ENCODE data around the gene FPGS.
"Not testable (repeated sequence)": the region's sequence is repeated elsewhere in the genome, so short reads cannot be mapped to it uniquely, and the experiment has no call there.

The FPGS gene

DNA sequence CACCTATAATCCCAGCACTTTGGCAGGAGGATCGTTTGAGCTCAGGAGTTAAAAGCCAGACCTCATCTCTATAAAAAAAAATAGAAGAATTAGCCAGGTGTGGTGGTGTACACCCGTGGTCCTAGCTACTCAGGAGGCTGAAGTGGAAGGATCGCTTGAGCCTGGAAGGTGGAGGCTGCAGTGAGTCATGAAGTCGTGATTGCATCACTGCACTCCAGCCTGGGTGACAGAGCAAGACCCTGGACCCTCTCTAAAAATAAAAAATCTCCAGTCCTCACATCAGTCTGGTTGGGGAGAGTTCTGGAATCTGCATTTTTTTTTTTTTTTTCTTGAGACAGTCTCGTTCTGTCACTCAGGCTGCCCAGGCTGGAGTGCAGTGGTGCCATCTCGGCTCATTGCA lies 9.3 kb downstream of the FPGS start:
- DNase-seq (ENCODE audit: low read depth): no peak

DNA sequence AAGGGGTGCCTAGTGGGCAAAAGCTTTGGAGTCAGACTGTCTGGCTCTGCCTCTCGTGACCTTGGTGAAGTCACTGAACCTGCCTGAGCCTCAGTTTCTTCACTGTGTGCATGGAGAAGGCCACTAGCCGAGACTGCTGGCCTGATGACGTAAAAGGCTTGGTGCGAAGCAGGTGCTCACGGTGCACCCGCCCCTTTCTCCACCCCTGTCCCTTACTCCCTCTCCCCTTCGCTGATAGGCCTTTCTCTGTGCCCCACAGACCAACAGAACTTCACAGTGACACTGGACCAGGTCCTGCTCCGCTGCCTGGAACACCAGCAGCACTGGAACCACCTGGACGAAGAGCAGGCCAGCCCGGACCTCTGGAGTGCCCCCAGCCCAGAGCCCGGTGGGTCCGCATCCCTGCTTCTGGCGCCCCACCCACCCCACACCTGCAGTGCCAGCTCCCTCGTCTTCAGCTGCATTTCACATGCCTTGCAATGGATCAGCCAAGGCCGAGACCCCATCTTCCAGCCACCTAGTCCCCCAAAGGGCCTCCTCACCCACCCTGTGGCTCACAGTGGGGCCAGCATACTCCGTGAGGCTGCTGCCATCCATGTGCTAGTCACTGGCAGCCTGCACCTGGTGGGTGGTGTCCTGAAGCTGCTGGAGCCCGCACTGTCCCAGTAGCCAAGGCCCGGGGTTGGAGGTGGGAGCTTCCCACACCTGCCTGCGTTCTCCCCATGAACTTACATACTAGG lies 10.4 kb downstream of the FPGS start:
- no peak for DNase-seq (ENCODE audit: low read depth)

DNA sequence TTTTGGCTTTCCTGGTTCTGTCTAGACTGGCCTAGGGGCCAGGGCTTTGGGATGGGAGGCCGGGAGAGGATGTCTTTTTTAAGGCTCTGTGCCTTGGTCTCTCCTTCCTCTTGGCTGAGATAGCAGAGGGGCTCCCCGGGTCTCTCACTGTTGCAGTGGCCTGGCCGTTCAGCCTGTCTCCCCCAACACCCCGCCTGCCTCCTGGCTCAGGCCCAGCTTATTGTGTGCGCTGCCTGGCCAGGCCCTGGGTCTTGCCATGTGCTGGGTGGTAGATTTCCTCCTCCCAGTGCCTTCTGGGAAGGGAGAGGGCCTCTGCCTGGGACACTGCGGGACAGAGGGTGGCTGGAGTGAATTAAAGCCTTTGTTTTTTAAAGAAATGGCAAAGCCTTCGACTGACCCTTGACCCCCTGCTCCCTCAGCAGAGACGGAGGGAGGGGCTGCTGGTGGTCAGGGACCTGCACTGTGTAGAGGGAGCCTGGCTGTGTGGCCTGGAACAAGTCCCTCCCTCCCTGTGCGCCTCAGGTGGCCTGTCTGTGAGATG lies 11.1 kb downstream of the FPGS start:
- DNase-seq (ENCODE audit: low read depth): no peak

DNA sequence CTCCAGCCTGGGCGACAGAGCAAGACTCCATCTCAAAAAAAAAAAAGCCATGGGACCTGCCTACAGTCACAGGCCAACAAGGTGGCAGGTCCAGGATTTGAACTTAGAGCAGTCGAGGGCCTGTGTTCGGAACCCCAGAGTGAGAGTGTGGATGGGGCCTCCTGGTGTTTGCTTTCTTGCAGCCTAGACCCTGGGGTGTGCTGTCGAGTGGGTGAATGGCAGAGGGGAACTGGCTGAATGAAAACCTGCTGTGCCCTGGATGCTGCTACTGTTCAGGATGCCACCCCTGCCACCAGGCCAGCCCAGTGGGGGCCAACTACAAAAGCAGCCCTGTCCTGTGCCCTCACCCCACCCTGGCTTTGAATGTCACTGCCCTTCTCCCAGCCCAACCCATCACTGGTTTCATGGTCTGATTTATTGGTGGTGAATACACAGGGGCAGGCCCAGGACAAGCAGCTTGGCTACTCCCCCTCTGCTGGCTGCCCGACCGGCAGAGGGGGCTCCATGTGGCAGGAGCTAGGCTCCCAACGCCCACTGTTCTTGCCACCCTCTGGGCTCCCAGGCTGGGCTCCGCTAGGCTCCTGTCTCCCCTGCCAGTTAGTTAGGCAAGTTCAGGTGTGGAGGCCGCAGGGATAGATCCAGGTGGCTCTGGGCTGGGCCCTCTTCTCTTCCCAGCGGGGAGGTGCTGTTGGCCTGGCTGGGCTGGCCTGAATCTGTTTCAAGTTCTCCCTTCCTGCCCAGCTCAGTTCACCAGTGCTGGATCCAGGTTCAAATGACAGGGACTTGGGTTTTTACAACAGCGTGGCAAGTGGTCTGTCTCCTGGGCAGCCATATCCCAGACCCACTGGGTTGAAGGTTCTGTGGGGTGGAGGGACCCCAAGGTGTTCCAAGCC lies 12.2 kb downstream of the FPGS start:
- no peak for DNase-seq (ENCODE audit: low read depth)

DNA sequence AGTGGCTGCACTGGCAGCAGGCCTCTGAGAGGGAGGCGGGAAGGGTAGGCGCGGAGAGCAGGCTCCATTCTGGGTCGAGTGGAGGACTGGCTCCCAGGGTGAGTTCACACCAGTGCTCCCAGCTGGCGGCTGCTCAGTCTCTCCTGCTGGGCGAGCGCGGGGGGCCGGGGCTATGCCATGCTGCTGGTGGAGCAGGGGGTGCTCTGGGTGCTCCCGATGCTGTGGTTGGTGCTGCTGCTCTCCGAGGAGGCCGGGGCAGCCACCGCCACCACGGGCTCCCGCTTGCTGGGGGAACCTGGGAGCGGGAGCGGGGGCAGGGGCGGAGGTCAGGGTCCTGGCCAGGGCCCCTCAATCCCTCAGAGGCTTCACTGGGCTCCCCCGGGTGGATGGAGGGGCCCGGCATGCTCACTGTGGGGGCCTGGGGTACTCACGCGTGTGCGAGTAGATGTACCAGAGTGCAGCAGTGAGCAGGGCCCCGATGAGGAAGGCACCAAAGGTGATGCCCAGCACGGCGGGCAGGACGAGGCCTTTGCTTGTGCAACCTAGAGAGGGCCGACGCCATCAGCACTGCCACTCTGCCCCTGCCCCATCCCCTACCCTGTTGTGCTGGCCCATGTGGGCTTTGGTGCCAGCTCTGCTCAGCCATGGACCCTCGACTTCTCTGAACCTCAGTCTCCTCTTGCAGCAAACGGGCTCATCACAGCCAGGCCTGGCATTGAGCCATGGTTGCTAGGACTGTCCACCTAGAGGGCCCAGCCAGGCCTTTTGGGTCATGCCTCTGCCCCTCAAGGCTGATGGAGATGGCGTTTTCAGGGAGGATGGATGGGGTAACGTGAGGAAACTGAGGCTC lies 13.1 kb downstream of the FPGS start:
- no peak for DNase-seq (ENCODE audit: low read depth)

DNA sequence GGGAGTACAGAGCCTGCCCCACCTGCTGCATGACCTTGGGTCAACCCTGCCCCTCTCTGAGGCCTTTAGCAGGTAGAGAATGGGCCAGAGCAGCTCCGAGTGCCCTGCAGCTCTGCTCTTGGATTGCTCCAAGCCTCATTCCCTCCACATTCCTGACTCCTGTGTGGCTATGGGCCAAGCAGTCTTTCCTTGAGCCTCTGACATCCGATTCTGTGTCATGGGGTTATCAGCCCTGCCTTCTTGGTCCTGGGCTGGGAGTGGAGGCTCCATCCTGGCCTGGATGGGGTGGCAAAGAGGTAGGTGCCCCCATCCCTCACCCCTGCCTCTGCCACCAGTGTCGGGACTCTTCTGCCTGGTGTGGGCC lies 13.7 kb downstream of the FPGS start:
- no peak for DNase-seq (ENCODE audit: low read depth)

DNA sequence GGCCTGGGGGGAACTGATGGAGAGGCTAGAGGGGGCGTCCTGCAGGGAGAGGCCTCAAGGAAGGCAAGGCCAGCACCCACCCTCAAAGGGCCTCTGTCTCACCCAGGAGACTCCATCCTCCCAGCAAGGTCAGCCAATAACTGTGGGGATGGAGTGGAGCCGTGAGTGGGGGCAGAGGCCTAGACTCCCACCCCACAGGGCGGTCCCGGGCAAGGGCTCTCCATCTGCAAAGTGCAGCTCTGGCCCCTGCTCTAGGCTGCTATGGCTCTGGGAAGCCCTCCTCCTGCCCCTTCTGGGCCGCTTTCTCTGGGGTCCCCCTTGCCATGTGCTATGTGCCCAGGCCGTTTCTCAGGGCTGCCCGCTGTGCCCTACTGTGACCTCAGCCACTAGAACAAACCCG lies 14.0 kb downstream of the FPGS start:
- DNase-seq (ENCODE audit: low read depth): no peak

DNA sequence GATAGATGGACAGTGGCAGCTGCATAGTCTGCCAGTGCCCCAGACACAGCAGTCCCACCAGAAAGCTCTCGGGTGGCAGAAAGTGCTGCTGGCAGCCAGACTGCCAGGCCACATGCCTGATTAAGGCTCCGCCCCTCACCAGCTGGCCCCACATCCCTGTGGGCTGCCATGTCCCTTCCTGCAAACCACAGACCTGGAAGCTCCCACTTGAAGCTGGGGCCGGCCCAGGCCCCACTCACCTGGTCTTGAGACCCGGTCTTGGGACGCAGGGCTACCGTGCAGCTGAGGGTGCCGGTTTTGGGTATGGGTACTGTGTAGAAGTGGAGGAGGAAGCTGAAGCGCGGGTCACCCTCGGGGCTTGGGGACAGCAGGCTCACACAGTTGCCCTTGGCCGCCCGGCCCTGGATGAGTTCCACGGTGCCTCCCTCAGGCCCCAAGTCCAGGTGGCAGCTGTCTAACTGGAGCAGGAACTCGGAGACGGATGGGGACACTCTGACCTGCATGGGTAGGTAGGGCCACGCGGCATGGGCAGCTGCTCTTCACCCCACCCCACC lies 15.3 kb downstream of the FPGS start:
- DNase-seq (ENCODE audit: low read depth): no peak

DNA sequence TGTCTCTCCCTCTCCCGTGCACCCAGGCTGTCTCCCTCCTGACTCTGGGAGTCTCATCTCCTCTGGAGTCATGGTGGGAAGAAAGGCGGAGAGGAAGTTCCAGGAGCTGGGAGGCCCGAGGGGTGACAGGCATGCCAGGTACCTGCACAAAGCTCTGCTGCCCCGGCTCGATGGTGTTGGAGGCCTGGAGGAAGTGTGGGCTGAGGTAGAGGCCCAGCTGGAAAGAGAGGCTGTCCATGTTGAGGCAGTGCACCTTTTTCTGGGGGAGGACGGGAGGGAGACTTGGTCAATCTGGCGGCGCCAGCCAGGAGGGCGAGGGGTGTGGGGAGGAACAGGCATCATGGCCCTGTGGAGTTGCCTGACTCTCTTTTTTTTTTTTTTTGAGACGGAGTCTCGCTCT lies 15.9 kb downstream of the FPGS start:
- DNase-seq (ENCODE audit: low read depth): no peak

DNA sequence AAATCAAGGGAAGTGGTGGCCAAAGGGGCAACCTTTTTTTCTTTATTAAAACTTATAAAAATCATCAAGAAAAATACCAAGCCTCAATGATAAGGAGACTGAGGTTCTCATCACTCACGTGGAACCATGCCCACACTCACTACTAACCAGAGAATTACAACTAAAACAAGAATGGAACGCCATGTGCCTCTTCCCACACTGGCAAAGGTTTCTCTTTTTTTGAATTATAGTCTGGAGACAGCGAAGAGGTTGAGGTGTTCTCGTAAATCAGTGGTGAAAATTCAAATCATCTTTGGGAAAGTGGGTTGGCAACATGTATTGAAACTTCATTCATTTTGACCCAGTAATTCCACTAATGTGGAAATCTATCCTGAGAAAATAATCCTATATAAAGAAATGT lies 19.4 kb downstream of the FPGS start:
- no peak for DNase-seq (ENCODE audit: low read depth)

DNA sequence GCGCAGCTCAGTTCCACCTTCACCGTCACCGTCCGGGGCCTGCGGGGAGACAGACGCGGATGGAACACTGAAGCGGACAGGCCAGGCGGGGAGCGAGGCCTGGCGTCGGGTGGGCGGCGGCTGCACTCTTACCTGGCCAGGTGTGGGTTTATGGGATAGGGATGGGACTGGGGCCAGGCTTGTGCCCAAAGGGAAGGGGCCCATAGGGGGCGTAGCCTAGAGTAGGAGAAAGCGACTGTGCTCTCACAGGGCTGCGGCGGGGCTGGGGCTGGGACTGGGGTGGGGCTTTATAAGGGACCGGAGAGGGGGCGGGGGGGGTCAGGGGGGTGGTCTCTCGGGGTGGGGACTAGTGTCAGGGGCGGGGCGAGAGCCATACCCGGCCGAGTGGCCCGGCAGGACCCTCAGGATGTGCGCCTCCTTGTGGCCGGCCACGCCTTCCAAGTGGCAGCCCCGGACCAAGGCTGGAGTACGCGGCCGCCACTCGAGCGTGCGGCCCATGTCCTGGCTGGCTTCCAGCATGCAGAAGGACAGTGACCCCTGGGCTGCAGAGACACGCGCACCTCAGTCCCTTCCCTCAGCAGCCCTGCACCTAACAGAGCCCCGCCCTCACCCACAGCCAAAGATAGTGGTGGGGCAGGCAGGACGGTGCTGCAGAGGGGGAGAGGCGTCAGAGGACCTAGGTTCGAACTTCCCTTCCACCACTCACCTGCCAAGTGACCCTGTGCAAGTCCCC lies 22.8 kb downstream of the FPGS start:
- DNase-seq (ENCODE audit: low read depth): no peak

DNA sequence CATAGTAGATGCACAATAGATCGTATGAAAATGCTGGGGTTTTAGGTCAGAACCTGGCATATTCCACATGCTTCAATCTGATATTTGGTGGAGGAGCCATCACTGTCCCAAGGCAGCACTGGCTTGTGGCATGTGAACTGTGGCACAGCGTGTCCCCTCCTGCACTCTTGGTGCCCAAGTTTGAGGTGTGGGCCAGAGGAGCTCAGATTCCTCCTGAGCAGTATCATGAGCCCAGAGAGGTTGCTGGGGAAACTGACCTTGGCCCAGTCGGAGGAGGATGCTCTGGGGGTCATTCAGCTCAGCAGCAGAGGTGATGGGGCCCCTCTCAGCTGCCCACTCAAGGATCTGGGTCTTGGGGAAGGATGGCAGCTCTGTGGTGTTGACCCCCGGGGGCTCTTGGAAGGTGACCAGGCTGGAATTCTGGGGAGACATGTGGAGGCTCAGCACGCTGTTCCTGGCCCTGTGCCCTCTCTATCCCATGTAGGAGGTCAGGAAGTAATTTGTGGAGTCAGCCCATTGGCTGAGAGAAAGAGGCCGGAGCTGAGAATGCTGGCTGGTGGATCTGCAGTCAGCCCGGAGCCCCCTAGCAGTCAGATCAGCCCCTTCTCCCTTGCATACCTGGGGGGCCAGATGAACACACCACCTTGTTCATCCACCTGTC lies 23.7 kb downstream of the FPGS start:
- DNase-seq (ENCODE audit: low read depth): no peak

DNA sequence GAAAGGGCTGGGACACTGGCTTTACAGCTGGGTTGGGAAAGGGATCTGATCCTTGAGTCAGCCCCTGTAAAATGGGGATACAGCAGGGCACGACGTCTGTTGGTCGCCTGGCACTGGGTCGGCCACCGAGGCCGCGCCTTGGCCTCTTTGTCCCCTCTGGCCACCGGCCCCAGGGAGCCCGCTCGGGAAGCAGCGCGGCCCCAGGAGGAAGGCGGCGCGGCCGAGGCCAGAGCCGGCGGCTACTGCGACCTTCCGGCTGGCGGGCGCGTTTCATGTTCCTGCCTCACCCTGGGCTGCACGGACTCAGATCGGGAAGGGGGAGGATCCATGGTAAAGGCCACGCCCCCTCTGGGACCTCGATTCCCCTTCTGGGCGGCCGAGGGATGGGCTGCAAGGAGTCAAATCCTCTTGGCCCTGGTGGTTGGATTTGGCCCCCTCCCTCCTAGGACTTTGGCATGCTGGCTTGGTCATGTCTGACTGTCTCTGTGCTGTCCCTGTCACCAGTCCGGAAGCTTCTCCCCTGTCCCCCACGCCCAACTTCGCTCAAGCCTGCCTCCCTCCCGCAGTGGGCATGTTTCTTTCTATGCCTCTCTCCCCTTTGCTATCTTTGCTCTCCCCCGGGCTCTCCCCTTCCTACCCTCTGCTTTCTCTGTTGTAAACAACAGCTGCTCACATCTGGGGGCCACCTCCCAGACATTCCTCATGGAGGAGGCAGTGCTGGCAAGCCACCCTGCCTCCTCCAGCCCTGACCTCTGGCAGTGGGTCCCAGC lies 25.8 kb downstream of the FPGS start:
- no peak for DNase-seq (ENCODE audit: low read depth)

DNA sequence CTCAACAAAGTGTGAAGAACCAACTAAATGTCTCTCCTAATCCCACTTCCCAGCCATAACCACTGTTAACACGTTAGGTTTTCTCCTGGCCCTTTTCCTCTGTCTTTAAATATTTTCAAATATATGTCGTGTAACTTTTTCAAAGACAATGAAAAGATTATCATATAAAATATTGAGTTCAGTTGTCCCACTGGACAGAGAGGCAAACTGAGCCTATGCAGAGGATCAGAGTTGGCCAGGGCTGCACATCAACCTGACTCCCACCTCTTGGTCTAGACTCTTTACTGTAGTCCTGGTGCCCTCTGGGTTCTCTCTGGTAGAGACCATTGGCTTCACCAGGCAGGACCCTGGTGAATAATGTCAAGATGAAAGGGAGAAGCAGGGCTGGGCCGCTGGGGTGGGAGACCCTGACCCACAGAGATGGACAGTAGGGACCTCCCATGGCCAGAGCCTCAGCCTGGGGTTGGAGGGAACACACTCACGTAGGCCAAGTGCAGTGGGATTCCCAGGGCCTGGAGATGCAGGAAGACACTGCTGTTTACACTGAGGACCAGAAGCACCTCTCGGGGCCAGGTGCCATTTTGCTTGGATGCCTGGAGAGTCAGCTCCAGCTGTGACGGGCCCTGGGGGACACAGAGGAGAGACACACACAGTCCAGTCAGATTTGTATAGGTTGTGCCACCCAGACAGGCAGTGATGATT lies 26.7 kb downstream of the FPGS start:
- DNase-seq (ENCODE audit: low read depth): no peak

DNA sequence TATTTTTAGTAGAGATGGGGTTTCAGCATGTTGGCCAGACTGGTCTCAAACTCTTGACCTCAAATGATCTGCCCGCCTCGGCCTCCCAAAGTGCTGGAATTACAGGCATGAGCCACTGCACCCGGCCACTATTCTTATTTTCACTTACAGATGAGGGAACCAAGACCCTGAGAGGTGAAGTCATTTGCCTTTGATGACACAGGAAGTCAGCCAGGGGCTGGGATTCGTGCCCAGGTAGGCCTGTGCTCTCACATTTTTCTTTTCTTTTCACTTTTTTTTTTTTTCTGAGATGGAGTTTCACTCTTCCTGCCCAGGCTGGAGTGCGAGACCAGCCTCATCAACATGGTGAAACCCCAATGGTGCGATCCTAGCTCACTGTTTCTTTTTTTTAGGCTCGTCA lies 29.6 kb downstream of the FPGS start:
- DNase-seq (ENCODE audit: low read depth): no peak

DNA sequence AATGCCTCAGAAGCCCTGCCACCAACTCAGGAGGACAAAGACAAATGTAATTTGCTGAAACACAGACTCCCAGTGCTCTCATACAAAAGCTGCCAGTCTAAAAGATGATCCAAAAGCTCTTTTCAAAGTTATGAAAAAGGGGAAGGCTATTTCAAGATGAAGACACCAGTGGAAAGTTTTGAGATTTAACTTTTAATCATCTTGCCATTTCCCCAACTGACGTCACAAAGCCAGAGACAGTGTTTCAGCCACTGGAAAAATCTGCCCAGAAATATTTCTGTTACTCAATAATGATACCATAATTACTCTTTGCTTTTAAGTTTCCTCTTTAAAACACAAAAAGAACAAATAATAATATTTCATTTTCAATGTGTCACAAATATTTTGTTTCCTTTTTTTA lies 30.9 kb downstream of the FPGS start:
- DNase-seq (ENCODE audit: low read depth): peak; percentile 46

DNA sequence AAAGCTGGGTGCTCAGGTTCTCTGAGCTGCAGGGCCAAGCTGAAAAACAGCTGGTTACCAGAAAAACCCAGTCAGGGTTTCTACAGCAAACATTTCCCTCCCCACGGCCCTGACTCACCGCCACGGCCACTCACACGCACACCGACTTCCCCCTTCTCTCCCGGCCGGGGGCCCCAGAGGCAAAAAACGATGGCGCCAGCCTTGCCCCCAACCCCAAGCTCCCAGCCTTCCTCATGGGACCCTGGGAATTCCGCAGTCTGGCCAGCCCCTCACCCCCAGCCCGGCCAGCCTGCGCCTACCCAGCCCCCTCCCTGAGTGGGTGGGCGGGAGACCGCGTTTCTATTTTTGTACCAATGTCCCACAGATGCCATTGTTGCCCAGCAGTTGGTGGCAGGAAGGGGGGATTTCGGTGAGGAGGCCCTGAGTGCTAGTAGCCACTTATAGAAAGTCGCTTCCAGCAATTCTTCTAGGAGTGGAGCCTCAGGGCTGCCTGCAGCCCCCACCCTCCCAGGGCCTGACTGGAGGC lies 33.4 kb downstream of the FPGS start:
- peak; percentile 62 for DNase-seq (ENCODE audit: low read depth)

DNA sequence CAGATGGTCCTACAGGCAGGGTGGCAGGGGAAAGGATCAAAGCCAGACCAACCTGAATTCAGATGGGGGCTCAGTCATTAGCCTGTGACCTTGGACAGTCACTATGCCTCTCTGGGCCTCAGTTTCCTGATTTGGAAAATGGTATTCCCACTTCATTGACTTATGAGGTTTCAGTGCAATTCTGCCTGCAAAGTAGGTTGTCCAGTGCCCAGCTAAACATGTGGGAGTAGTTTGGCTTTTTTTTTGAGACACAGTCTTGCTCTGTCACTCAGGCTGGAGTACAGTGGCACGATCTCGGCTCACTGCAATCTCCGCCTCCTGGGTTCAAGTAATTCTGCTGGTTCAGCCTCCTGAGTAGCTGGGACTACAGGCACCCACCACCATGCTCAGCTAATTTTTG lies 33.9 kb downstream of the FPGS start:
- not testable (repeated sequence) for DNase-seq (ENCODE audit: low read depth)

DNA sequence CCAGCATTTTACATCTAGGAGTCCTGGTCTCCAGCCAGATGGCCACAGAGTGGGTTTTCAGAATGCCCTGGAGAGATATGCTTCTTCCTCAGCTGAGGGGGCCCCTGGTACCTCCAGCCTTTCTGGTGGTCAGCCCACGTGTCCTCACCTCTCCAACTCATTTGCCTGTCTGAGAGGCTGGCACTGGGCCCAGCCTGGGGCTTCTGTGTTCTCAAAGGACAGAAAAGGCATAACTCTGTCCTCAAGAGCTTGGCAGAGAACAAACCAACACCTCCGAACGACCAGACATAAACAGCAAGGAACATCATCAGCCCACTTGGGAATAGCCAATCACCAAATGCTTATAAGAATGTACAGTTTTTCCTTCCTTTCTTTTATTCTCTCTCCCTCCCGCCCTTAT lies 34.7 kb downstream of the FPGS start:
- no peak for DNase-seq (ENCODE audit: low read depth)
